ENCODE results near the gene MOAP1.
"Not testable (repeated sequence)": the region's sequence is repeated elsewhere in the genome, so short reads cannot be mapped to it uniquely, and the experiment has no call there.

Gene MOAP1

GRCh38 chr14:93184391-93185348 is at the start of gene MOAP1, which contains the start of gene LYSET:
MOAP1 (minus strand) TSS chr14:93184897; CDS start chr14:93184242, 655 bp downstream.
LYSET (plus strand) TSS chr14:93185317; CDS start chr14:93185406, 89 bp downstream.
- DNase-seq (ENCODE audit: low read depth) = peak; percentile 51

GRCh38 chr14:93233078-93233477 is 48.4 kb upstream of the MOAP1 start:
- not testable (repeated sequence) for DNase-seq (ENCODE audit: low read depth)

- DNase-seq (ENCODE audit: low read depth) = no peak
Observed at GRCh38 chr14:93232159-93232558, 47.5 kb upstream of the MOAP1 start.

- no peak for DNase-seq (ENCODE audit: low read depth)
Observed at GRCh38 chr14:93231129-93231979, 46.7 kb upstream of the MOAP1 start.

GRCh38 chr14:93230539-93230938 is 45.8 kb upstream of the MOAP1 start:
- no peak for DNase-seq (ENCODE audit: low read depth)

- DNase-seq (ENCODE audit: low read depth) = no peak
Observed at GRCh38 chr14:93228550-93228949, 43.9 kb upstream of the MOAP1 start.

- DNase-seq (ENCODE audit: low read depth) = no peak
Observed at GRCh38 chr14:93223565-93223964, 38.9 kb upstream of the MOAP1 start.

- DNase-seq (ENCODE audit: low read depth) = no peak
Observed at GRCh38 chr14:93220509-93220908, 35.8 kb upstream of the MOAP1 start.

- DNase-seq (ENCODE audit: low read depth) = no peak
Observed at GRCh38 chr14:93219103-93219726, 34.5 kb upstream of the MOAP1 start.

- no peak for DNase-seq (ENCODE audit: low read depth)
Observed at GRCh38 chr14:93214598-93214997, 29.9 kb upstream of the MOAP1 start.

GRCh38 chr14:93212432-93212831 is 27.7 kb upstream of the MOAP1 start:
- no peak for DNase-seq (ENCODE audit: low read depth)

- DNase-seq (ENCODE audit: low read depth) = peak; percentile 27
Observed at GRCh38 chr14:93207468-93208308, 23.0 kb upstream of the MOAP1 start.

GRCh38 chr14:93206793-93207467 is 22.2 kb upstream of the MOAP1 start, which contains the start of the genes GON7 and UBR7:
GON7 (minus strand) TSS chr14:93207065; CDS start chr14:93207037, 28 bp downstream.
UBR7 (plus strand) TSS chr14:93207256; CDS start chr14:93207292, 36 bp downstream.
- peak; percentile 88 for DNase-seq (ENCODE audit: low read depth)

- no peak for DNase-seq (ENCODE audit: low read depth)
Observed at GRCh38 chr14:93201155-93201704, 16.5 kb upstream of the MOAP1 start.

GRCh38 chr14:93200553-93200952 is 15.9 kb upstream of the MOAP1 start:
- DNase-seq (ENCODE audit: low read depth) = no peak

- DNase-seq (ENCODE audit: low read depth) = no peak
Observed at GRCh38 chr14:93199031-93199430, 14.3 kb upstream of the MOAP1 start.

- DNase-seq (ENCODE audit: low read depth) = no peak
Observed at GRCh38 chr14:93195316-93195999, 10.8 kb upstream of the MOAP1 start.

- DNase-seq (ENCODE audit: low read depth) = no peak
Observed at GRCh38 chr14:93186956-93187355, 2.3 kb upstream of the MOAP1 start.

GRCh38 chr14:93186466-93186865 is 1.8 kb upstream of the MOAP1 start:
- no peak for DNase-seq (ENCODE audit: low read depth)

- no peak for DNase-seq (ENCODE audit: low read depth)
Observed at GRCh38 chr14:93185349-93185720, 638 bp upstream of the MOAP1 start.

All from HS-27A (cell line).